ENCODE measurements around the gene CCDC57. TPM values are rescaled to one million over a fixed set of nuclear protein-coding genes. Genes with fewer than 3 reads are reported as not detected.

Gene CCDC57
- polyA plus RNA-seq, 1 donor from 2014 or later: 70.9 TPM

GRCh38 chr17:82215972-82216300 lies 3.3 kb upstream of the CCDC57 start:
- no peaks in the 10 kb centered on the region for H3K27me3 ChIP-seq (ENCODE audit: insufficient read depth, low read depth, low read length)
- H4K20me1 ChIP-seq (ENCODE audit: insufficient read depth): no peaks in the 10 kb centered on the region
- no peak overlapping the region for H3K4me2 ChIP-seq (ENCODE audit: low read length)
- H3K9me2 ChIP-seq (ENCODE audit: insufficient read depth, low read length): no peaks in the 10 kb centered on the region
- H3K36me3 ChIP-seq (ENCODE audit: insufficient read depth, low read length): no peaks in the 10 kb centered on the region
- no peaks in the 10 kb centered on the region for H3K9me3 ChIP-seq (ENCODE audit: low read length)
- H3F3A ChIP-seq (ENCODE audit: insufficient read depth, low read length, poor library complexity, severe bottlenecking): no peaks in the 10 kb centered on the region
- no peak overlapping the region for H3K4me3 ChIP-seq (ENCODE audit: low read length)
- TF ChIP-seq REST (IDR thresholded peaks at IDR 0.05; ENCODE audit: borderline replicate concordance) (no peak), SMC3 (conservative IDR thresholded peaks at IDR 0.05; ENCODE audit: poor library complexity) (no peak), RAD21 (conservative IDR thresholded peaks at IDR 0.05) (no peak), EP300 (conservative IDR thresholded peaks at IDR 0.05; ENCODE audit: poor library complexity, severe bottlenecking) (no peak), POLR2AphosphoS5 (IDR thresholded peaks at IDR 0.05) (no peak), TAF1 (IDR thresholded peaks at IDR 0.05; ENCODE audit: low read depth) (no peak), EZH2 (IDR thresholded peaks at IDR 0.05; ENCODE audit: borderline replicate concordance, insufficient read depth, low read length, poor library complexity, severe bottlenecking) (no peak), MXI1 (conservative IDR thresholded peaks at IDR 0.05; ENCODE audit: poor library complexity, severe bottlenecking) (no peak)
- TF ChIP-seq, protein P1, sequence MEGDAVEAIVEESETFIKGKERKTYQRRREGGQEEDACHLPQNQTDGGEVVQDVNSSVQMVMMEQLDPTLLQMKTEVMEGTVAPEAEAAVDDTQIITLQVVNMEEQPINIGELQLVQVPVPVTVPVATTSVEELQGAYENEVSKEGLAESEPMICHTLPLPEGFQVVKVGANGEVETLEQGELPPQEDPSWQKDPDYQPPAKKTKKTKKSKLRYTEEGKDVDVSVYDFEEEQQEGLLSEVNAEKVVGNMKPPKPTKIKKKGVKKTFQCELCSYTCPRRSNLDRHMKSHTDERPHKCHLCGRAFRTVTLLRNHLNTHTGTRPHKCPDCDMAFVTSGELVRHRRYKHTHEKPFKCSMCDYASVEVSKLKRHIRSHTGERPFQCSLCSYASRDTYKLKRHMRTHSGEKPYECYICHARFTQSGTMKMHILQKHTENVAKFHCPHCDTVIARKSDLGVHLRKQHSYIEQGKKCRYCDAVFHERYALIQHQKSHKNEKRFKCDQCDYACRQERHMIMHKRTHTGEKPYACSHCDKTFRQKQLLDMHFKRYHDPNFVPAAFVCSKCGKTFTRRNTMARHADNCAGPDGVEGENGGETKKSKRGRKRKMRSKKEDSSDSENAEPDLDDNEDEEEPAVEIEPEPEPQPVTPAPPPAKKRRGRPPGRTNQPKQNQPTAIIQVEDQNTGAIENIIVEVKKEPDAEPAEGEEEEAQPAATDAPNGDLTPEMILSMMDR (IDR thresholded peaks at IDR 0.05; ENCODE audit: poor library complexity, severe bottlenecking): no peak
- peaks cover 11% of the 10 kb centered on the region for H3K79me2 ChIP-seq (replicated peaks; ENCODE audit: insufficient read depth, low read length)
- no peak overlapping the region for H3K27ac ChIP-seq (ENCODE audit: low read length)
- H3K9ac ChIP-seq (ENCODE audit: low read length): no peak overlapping the region
- H2AFZ ChIP-seq (ENCODE audit: low read depth, low read length): no peak overlapping the region

DNA sequence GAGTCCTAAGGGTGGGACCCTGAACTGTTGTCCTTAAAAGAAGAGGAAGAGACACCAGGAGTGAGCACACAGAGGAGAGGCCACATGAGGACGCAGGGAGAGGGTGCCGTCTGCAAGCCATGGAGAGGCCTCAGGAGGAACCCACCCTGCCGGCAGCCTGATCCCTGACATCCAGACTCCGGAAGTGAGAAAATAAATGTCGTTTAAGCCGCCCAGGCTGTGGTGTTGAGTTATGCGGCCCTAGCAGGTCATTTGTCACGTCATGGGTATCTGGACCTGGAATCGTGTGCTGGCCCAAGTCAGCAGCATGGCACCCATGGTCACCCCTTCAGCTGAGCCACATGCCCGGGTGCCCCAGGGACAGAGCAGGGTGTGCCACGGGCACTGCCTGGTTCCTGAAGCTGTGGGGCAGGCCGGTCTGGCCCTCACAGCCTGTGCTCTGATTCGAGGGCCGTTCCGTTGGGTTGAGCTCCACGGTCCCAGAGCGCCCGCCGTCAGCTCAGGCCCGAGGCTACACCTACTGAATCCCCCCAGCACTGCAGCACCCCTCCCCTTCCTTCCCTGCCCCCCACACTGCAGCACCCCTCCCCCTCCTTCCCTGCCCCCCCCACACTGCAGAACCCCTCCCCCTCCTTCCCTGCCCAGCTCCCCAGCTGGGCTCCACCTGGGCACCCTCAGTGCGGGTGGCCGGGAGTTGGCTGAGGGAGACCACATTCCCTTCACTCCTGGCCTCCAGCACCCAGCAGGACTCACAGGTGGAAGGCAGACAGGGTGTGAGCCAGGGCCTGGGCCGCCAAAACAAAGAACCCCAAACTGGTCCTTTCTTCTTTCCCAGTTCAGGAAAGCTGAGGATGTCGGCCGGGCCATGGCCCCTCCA lies 2.7 kb upstream of the CCDC57 start:
- Histone ChIP-seq H3K9ac (ENCODE audit: low read length) (no peak overlapping the region), H4K20me1 (ENCODE audit: insufficient read depth) (no peaks in the 10 kb centered on the region), H3K27me3 (ENCODE audit: insufficient read depth, low read depth, low read length) (no peaks in the 10 kb centered on the region), H3K79me2 (replicated peaks; ENCODE audit: insufficient read depth, low read length) (peaks cover 12% of the 10 kb centered on the region), H3F3A (ENCODE audit: insufficient read depth, low read length, poor library complexity, severe bottlenecking) (no peaks in the 10 kb centered on the region), H3K27ac (ENCODE audit: low read length) (no peak overlapping the region), H3K4me3 (ENCODE audit: low read length) (no peak overlapping the region), H3K9me2 (ENCODE audit: insufficient read depth, low read length) (no peaks in the 10 kb centered on the region), H3K9me3 (ENCODE audit: low read length) (no peaks in the 10 kb centered on the region), H2AFZ (ENCODE audit: low read depth, low read length) (no peak overlapping the region), H3K36me3 (ENCODE audit: insufficient read depth, low read length) (no peaks in the 10 kb centered on the region), H3K4me2 (ENCODE audit: low read length) (no peak overlapping the region)
- no peak for TF ChIP-seq TAF1 (IDR thresholded peaks at IDR 0.05; ENCODE audit: low read depth)
- no peak for TF ChIP-seq SMC3 (conservative IDR thresholded peaks at IDR 0.05; ENCODE audit: poor library complexity)
- no peak for TF ChIP-seq REST (IDR thresholded peaks at IDR 0.05; ENCODE audit: borderline replicate concordance)
- TF ChIP-seq EP300 (conservative IDR thresholded peaks at IDR 0.05; ENCODE audit: poor library complexity, severe bottlenecking): no peak
- no peak for TF ChIP-seq POLR2AphosphoS5 (IDR thresholded peaks at IDR 0.05)
- no peak for TF ChIP-seq RAD21 (conservative IDR thresholded peaks at IDR 0.05)
- no peak for TF ChIP-seq MXI1 (conservative IDR thresholded peaks at IDR 0.05; ENCODE audit: poor library complexity, severe bottlenecking)

Data from neural cell (in vitro differentiated cells).